ENCODE data around the gene PALB2. TPM values are rescaled to one million over a fixed set of nuclear protein-coding genes. Genes with fewer than 3 reads are reported as not detected.

Gene PALB2
- total and polyA plus RNA-seq, 9 of the 15 experiments (the other 6 are each of a cell fraction or from before 2014, with no cell fraction given) = 7.0 to 25.8 (median 15.2) TPM

DNA sequence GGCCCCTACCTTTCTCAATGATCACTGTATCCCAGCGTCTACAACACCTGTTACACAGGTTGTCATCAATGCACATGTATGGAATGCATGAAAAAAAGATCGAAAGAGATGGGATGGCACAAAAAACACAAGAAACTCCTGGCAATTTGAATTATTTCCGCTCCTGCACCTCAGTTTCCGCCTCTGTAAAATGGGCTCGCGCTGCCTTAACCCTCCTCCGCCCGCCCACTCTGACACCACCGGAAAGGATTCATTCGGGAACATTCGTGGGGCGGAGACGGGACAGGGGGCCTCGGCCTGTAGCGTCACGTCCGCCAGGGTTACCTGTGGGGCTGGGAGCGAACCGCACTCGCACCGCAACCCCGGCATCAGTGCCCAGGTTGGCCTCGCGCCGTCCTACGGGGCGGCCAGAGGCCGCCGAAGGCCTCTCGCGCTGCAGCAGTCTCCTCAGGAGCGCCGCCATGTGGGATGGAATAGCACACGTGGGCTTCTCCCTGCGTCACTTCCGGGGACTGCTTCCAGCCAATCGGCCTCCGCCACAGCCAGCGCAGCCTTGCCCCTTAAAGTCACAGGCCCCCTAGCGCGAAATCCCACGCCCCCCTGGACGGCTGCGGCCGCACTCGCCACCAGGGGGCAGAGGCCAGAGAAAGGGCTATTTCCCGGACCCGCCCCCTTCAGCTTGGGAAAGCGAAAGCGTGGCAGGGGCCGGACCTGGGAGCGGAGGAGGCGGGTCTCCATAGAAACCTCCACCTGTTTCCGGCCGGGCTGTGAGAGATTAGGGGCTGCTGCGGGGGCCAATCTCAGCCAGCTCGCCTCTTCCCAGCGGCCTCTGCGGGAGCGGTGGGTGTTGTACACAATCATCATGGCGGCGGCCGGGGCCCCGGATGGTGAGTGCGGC, 84.0 kb downstream of the PALB2 start, which contains the start of the genes EARS2 and UBFD1 (continued):
- TF ChIP-seq HNRNPH1 (optimal IDR thresholded peaks at IDR 0.05; ENCODE audit: low read depth, low read length) = no peak
- TF ChIP-seq ZBTB17 (CRISPR knock-in tag; IDR thresholded peaks at IDR 0.05) = 0 out of 2 replicates have a peak, but pooled peaks have one; percentile 30
- TF ChIP-seq, protein P1, sequence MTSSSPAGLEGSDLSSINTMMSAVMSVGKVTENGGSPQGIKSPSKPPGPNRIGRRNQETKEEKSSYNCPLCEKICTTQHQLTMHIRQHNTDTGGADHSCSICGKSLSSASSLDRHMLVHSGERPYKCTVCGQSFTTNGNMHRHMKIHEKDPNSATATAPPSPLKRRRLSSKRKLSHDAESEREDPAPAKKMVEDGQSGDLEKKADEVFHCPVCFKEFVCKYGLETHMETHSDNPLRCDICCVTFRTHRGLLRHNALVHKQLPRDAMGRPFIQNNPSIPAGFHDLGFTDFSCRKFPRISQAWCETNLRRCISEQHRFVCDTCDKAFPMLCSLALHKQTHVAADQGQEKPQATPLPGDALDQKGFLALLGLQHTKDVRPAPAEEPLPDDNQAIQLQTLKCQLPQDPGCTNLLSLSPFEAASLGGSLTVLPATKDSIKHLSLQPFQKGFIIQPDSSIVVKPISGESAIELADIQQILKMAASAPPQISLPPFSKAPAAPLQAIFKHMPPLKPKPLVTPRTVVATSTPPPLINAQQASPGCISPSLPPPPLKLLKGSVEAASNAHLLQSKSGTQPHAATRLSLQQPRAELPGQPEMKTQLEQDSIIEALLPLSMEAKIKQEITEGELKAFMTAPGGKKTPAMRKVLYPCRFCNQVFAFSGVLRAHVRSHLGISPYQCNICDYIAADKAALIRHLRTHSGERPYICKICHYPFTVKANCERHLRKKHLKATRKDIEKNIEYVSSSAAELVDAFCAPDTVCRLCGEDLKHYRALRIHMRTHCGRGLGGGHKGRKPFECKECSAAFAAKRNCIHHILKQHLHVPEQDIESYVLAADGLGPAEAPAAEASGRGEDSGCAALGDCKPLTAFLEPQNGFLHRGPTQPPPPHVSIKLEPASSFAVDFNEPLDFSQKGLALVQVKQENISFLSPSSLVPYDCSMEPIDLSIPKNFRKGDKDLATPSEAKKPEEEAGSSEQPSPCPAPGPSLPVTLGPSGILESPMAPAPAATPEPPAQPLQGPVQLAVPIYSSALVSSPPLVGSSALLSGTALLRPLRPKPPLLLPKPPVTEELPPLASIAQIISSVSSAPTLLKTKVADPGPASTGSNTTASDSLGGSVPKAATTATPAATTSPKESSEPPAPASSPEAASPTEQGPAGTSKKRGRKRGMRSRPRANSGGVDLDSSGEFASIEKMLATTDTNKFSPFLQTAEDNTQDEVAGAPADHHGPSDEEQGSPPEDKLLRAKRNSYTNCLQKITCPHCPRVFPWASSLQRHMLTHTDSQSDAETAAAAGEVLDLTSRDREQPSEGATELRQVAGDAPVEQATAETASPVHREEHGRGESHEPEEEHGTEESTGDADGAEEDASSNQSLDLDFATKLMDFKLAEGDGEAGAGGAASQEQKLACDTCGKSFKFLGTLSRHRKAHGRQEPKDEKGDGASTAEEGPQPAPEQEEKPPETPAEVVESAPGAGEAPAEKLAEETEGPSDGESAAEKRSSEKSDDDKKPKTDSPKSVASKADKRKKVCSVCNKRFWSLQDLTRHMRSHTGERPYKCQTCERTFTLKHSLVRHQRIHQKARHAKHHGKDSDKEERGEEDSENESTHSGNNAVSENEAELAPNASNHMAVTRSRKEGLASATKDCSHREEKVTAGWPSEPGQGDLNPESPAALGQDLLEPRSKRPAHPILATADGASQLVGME (CRISPR knock-in tag; IDR thresholded peaks at IDR 0.05) = peak; percentile 90
- no peak for TF ChIP-seq XRCC4 (IDR thresholded peaks at IDR 0.05; ENCODE audit: extremely low read depth, insufficient read depth, insufficient read length)
- peak; percentile 72; the same call in 1 of the 2 replicates for TF ChIP-seq NR4A1 (CRISPR knock-in tag; IDR thresholded peaks at IDR 0.05)
- no peak for TF ChIP-seq NR4A1 (tag; IDR thresholded peaks at IDR 0.05)
- TF ChIP-seq, protein P2, sequence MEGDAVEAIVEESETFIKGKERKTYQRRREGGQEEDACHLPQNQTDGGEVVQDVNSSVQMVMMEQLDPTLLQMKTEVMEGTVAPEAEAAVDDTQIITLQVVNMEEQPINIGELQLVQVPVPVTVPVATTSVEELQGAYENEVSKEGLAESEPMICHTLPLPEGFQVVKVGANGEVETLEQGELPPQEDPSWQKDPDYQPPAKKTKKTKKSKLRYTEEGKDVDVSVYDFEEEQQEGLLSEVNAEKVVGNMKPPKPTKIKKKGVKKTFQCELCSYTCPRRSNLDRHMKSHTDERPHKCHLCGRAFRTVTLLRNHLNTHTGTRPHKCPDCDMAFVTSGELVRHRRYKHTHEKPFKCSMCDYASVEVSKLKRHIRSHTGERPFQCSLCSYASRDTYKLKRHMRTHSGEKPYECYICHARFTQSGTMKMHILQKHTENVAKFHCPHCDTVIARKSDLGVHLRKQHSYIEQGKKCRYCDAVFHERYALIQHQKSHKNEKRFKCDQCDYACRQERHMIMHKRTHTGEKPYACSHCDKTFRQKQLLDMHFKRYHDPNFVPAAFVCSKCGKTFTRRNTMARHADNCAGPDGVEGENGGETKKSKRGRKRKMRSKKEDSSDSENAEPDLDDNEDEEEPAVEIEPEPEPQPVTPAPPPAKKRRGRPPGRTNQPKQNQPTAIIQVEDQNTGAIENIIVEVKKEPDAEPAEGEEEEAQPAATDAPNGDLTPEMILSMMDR (IDR thresholded peaks at IDR 0.05 in 2 of 3, conservative IDR thresholded peaks at IDR 0.05 in 1 of 3; ENCODE audit: insufficient read depth in 2 of 3, low read depth in 1 of 3, low read length in 3 of 3) = peak; percentile 96 to 98 (median 98)
- peak; percentile 99 for TF ChIP-seq ADNP (tag; IDR thresholded peaks at IDR 0.05)
- TF ChIP-seq, protein P3, sequence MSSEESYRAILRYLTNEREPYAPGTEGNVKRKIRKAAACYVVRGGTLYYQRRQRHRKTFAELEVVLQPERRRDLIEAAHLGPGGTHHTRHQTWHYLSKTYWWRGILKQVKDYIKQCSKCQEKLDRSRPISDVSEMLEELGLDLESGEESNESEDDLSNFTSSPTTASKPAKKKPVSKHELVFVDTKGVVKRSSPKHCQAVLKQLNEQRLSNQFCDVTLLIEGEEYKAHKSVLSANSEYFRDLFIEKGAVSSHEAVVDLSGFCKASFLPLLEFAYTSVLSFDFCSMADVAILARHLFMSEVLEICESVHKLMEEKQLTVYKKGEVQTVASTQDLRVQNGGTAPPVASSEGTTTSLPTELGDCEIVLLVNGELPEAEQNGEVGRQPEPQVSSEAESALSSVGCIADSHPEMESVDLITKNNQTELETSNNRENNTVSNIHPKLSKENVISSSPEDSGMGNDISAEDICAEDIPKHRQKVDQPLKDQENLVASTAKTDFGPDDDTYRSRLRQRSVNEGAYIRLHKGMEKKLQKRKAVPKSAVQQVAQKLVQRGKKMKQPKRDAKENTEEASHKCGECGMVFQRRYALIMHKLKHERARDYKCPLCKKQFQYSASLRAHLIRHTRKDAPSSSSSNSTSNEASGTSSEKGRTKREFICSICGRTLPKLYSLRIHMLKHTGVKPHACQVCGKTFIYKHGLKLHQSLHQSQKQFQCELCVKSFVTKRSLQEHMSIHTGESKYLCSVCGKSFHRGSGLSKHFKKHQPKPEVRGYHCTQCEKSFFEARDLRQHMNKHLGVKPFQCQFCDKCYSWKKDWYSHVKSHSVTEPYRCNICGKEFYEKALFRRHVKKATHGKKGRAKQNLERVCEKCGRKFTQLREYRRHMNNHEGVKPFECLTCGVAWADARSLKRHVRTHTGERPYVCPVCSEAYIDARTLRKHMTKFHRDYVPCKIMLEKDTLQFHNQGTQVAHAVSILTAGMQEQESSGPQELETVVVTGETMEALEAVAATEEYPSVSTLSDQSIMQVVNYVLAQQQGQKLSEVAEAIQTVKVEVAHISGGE (CRISPR knock-in tag; IDR thresholded peaks at IDR 0.05) = peak; percentile 32 to 88 (median 63); a peak in 4 of 6 replicates
- TF ChIP-seq, protein P4, sequence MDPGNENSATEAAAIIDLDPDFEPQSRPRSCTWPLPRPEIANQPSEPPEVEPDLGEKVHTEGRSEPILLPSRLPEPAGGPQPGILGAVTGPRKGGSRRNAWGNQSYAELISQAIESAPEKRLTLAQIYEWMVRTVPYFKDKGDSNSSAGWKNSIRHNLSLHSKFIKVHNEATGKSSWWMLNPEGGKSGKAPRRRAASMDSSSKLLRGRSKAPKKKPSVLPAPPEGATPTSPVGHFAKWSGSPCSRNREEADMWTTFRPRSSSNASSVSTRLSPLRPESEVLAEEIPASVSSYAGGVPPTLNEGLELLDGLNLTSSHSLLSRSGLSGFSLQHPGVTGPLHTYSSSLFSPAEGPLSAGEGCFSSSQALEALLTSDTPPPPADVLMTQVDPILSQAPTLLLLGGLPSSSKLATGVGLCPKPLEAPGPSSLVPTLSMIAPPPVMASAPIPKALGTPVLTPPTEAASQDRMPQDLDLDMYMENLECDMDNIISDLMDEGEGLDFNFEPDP (CRISPR knock-in tag; IDR thresholded peaks at IDR 0.05) = no peak
- peak; percentile 77 for TF ChIP-seq TAF9B (IDR thresholded peaks at IDR 0.05; ENCODE audit: partially characterized antibody)
- no peak for TF ChIP-seq ZFPM2 (CRISPR knock-in tag; IDR thresholded peaks at IDR 0.05)

All from K562 (cell line).